Measurements from ENCODE around the gene RFLNA. TPM values are rescaled to one million over a fixed set of nuclear protein-coding genes. Genes with fewer than 3 reads are reported as not detected.

RFLNA gene
- total RNA-seq, 1 donor from 2014 or later, result 0.69 TPM

- TF ChIP-seq CTCF (conservative IDR thresholded peaks at IDR 0.05; ENCODE audit: low read depth, low read length), result no peak
These were observed 5.0 kb upstream of the RFLNA start for GRCh38 chr12:124289634-124290600.

DNA sequence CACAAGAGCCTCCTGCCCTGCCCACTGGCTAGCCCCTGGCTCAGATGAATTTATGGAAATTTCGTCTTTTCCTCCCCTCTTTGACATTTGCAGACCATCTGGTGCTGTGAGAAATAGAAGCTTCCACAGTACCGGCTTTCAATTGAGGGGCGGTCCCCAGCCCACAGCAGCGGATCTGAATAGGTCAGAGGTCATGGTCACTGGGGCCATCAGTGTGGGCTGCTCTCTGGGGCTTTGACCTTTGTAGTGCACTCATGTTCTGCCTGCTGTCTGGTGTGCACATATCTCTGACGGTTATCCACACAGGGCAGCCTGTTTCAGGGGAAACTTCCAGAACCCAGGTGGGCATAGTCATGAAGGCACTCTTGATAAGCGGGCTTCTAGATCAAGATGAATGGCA is 2.5 kb upstream of the RFLNA start:
- TF ChIP-seq CTCF (conservative IDR thresholded peaks at IDR 0.05; ENCODE audit: low read depth, low read length), result no peak
- H3K4me3 ChIP-seq (ENCODE audit: low read depth, low read length), result no peak overlapping the region
- DNase-seq (ENCODE audit: low read depth), result no peak

More at GRCh38 chr12:124289634-124290600, 5.0 kb upstream of the RFLNA start:
- no peak overlapping the region for H3K4me3 ChIP-seq (ENCODE audit: low read depth, low read length)
- no peak for DNase-seq (ENCODE audit: low read depth)

DNA sequence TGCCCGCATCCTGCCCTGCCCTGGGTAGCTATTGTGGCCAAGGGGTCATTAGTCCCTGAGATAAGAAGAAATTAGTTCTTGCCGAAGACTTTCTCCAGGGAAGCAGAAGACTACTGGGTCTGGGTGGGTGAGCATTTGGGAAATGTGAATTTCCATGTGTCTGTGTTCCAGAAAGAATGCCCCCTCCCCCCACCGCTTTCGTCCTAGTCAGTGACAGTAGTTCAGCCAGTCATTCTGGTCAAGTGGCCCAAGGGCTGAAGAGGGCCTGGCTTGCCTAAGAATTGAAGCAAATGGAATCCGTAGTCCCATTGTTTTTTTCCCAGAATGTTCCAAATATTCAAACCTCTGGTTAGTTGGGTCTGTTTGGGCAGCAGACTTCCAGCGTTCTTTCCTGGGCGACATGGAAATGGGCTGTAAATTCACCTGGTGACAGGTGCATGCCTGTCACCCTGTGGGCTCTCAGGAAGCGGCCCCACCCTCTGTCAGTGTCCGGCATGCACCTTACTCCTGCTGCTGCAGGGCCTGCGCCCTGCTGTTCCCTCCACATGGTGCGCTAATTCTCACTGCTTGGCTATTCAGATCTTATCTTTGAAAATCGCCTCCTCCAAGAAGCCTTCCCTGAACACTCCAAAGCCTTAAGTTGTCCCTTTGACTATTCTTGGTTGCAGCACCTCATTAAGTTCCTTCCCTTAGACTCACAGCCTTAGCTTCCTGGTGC is 1.4 kb upstream of the RFLNA start:
- no peak for TF ChIP-seq CTCF (conservative IDR thresholded peaks at IDR 0.05; ENCODE audit: low read depth, low read length)
- H3K4me3 ChIP-seq (ENCODE audit: low read depth, low read length), result no peak overlapping the region
- DNase-seq (ENCODE audit: low read depth), result no peak

GRCh38 chr12:124295431-124296058 is 652 bp downstream of the RFLNA start:
- TF ChIP-seq CTCF (conservative IDR thresholded peaks at IDR 0.05; ENCODE audit: low read depth, low read length), result no peak
- peak overlapping the region; percentile 16 for H3K4me3 ChIP-seq (ENCODE audit: low read depth, low read length)
- DNase-seq (ENCODE audit: low read depth), result no peak

DNA sequence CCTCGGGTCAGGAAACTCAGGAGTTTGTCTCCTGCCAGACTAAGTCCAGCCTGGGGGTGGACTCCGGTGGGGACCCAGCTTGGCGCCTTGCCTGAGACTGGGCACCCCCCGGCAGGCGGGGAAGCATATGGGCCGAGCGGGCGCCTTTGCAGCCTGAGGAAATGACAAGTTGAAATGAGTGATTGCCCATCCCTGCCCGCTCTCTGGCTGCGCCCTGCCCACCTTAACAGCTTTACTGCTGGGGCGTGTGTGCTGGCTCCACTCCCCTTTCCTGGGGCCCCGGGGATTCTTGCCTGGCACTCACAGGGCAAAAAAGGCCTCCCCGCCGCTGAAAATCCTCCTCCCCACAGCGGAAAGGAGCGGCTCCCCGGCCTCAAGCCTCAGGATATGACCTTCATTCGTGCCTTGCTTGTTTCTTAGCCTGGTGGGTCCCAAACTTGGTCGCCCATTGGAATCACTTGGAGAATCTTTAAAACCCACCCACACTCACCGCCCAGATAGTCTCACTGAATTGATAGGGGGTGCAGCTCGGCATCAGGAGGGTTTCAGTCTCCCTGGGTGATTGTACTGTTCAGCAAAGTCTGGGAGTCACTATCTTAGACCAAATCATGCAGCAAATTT is 1.5 kb downstream of the RFLNA start:
- TF ChIP-seq CTCF (conservative IDR thresholded peaks at IDR 0.05; ENCODE audit: low read depth, low read length), result no peak
- H3K4me3 ChIP-seq (ENCODE audit: low read depth, low read length), result peak overlapping the region; percentile 6
- no peak for DNase-seq (ENCODE audit: low read depth)

DNA sequence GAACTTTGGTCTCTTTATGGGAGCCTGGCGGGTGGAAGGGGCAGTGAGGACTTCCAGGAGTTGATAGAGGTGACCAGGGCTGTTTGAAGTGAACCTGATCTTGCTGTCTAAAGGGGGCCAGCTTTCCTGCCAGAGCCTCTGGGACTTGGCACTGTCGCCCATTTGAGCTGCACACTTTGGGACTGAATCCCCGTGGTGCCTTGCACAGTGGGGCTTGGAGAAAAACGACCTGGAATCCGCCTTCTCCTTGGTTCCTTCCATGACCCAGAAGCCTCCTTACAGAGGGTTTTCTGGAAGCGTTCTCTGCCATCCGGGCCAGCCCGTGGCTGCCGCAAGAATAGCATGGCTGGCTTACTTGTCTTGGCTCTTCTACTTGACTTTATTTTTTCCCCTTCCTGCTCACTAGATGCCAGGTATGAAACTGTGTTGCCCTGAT is 2.0 kb downstream of the RFLNA start:
- H3K4me3 ChIP-seq (ENCODE audit: low read depth, low read length), result no peak overlapping the region
- TF ChIP-seq CTCF (conservative IDR thresholded peaks at IDR 0.05; ENCODE audit: low read depth, low read length), result no peak
- DNase-seq (ENCODE audit: low read depth), result no peak
